ENCODE data around the gene ZNF319. TPM values are rescaled to one million over a fixed set of nuclear protein-coding genes. Genes with fewer than 3 reads are reported as not detected.

The ZNF319 gene
- total and polyA plus RNA-seq, 2 of the 8 experiments (the other 6 are each of a cell fraction or from before 2014, with no cell fraction given), result 3.3 to 5.5 TPM

GRCh38 chr16:57976331-57976796, 24.1 kb downstream of the ZNF319 start:
- no peak overlapping the region for H4K5ac ChIP-seq (ENCODE audit: insufficient read length, low read depth, low read length)
- no peak overlapping the region for H4K8ac ChIP-seq (ENCODE audit: extremely low read depth, insufficient read depth, low read length)
- no peak overlapping the region for H3K4me3 ChIP-seq (ENCODE audit: extremely low read depth in 1 of 4, insufficient read depth in 2 of 4, low read depth in 3 of 4, low read length in 4 of 4)
- H3K14ac ChIP-seq (ENCODE audit: insufficient read length), result no peak overlapping the region
- H2BK15ac ChIP-seq (ENCODE audit: low read length), result no peak overlapping the region
- no peaks in the 10 kb centered on the region for H3K79me2 ChIP-seq (ENCODE audit: control insufficient read depth in 1 of 2, insufficient read depth in 2 of 2, low read length in 2 of 2)
- no peak for DNase-seq (ENCODE audit: low read depth in 1 of 2, low spot score in 2 of 2)
- H3K4me1 ChIP-seq (replicated peaks in 1 of 4; ENCODE audit: control insufficient read depth in 3 of 4, insufficient read depth in 4 of 4, low read length in 3 of 4), result no peaks in the 10 kb centered on the region; a peak in 1 of 7 replicates
- H2AK5ac ChIP-seq (ENCODE audit: low read depth, low read length), result no peak overlapping the region
- no peak overlapping the region for H4K91ac ChIP-seq (replicated peaks; ENCODE audit: insufficient read length, low read length)
- 58% methylated on average over 2 of the region's 2 CpGs; no CpG with 5 or more reads in 1 of the 2 experiments for WGBS, 2 experiments (ENCODE audit: extremely low coverage in 1 of 2, insufficient coverage in 1 of 2, insufficient read length in 1 of 2, insufficient replicate concordance in 2 of 2, low coverage in 1 of 2, low lambda C conversion rate in 2 of 2, missing lambda C conversion rate in 1 of 2)
- CTCF ChIA-PET (ENCODE audit: partially characterized antibody), result interaction anchor here (0.8 to 6.4 kb wide), 12 partner anchors 12 to 253 kb away, joined by 3 to 63 read pairs (median 4); partner anchors contain the start of gene KATNB1
- H2BK12ac ChIP-seq (ENCODE audit: low read depth, low read length), result no peak overlapping the region
- no peak overlapping the region for H3K4ac ChIP-seq (replicated peaks; ENCODE audit: insufficient read length, low read depth, low read length)
- H3K79me1 ChIP-seq (ENCODE audit: low read depth, low read length), result no peaks in the 10 kb centered on the region
- no peak overlapping the region for H2AFZ ChIP-seq (ENCODE audit: low read length)
- no peaks in the 10 kb centered on the region for H3K36me3 ChIP-seq (ENCODE audit: control insufficient read depth in 2 of 4, insufficient read depth in 4 of 4, low read length in 3 of 4)
- no peak overlapping the region for H3K23ac ChIP-seq (ENCODE audit: insufficient read length)
- TF ChIP-seq ASH2L (IDR thresholded peaks at IDR 0.05; ENCODE audit: low read length) (no peak), SP1 (IDR thresholded peaks at IDR 0.05; ENCODE audit: low read depth, low read length) (no peak), POLR2AphosphoS5 (IDR thresholded peaks at IDR 0.05; ENCODE audit: low read depth, low read length) (no peak), KDM1A (IDR thresholded peaks at IDR 0.05; ENCODE audit: borderline replicate concordance, low read length) (no peak), BRCA1 (IDR thresholded peaks at IDR 0.05; ENCODE audit: low read depth, low read length) (no peak)
- H3K27ac ChIP-seq (ENCODE audit: low read depth, low read length), result no peak overlapping the region
- H3K27me3 ChIP-seq (replicated peaks in 1 of 4; ENCODE audit: control insufficient read depth in 3 of 4, extremely low read depth in 1 of 4, insufficient read depth in 3 of 4, low read length in 3 of 4), result no peaks in the 10 kb centered on the region
- no peaks in the 10 kb centered on the region for H4K20me1 ChIP-seq (replicated peaks in 1 of 2; ENCODE audit: control insufficient read depth in 1 of 2, insufficient read depth in 2 of 2, low read length in 2 of 2)
- no peak overlapping the region for H2BK20ac ChIP-seq (ENCODE audit: low read length)
- FAIRE-seq, result no peak
- H2BK5ac ChIP-seq (ENCODE audit: low read depth, low read length), result no peak overlapping the region
- no peak overlapping the region for H3K9ac ChIP-seq (replicated peaks in 1 of 4; ENCODE audit: extremely low read depth in 1 of 4, low read depth in 3 of 4, low read length in 3 of 4)
- no peak overlapping the region for H3K56ac ChIP-seq (replicated peaks; ENCODE audit: insufficient read length, low read depth, low read length)
- no peaks in the 10 kb centered on the region; the same call in 1 of the 2 replicates for H3K23me2 ChIP-seq (ENCODE audit: low read depth, low read length)
- H3K18ac ChIP-seq (ENCODE audit: extremely low read depth, low read length), result no peak overlapping the region
- H3K4me2 ChIP-seq (ENCODE audit: insufficient read depth in 1 of 2, low read depth in 2 of 2, low read length in 2 of 2), result no peak overlapping the region
- no peaks in the 10 kb centered on the region for H3K9me3 ChIP-seq (ENCODE audit: insufficient read depth in 2 of 2, low read depth in 1 of 2, low read length in 1 of 2)
- POLR2A ChIA-PET (ENCODE audit: partially characterized antibody), result interaction anchor here (1.6 kb wide), 1 partner anchor 10 kb away, joined by 5 read pairs; no protein-coding TSS in a partner anchor
- H2BK120ac ChIP-seq (replicated peaks; ENCODE audit: low read depth, low read length), result no peak overlapping the region
